Superior temporal gyrus (tissue), 1 donor: ENCODE data around the gene MRPL49.

Experiments used
- DNase-seq: peaks from one replicate; pipeline ENCODE4 v3.0.0-alpha.2; 2016; ENCODE audit errors: extremely low spot score

MRPL49 gene

GRCh38 chr11:65102142-65103095 lies 19.7 kb upstream of the MRPL49 start:
- DNase-seq = peak; percentile 88

- DNase-seq = no peak
Observed at GRCh38 chr11:65103476-65103875, 18.6 kb upstream of the MRPL49 start.

GRCh38 chr11:65104628-65105027 lies 17.5 kb upstream of the MRPL49 start:
- DNase-seq = peak; percentile 46

GRCh38 chr11:65107078-65107477 lies 15.0 kb upstream of the MRPL49 start:
- no peak for DNase-seq

- no peak for DNase-seq
Observed at GRCh38 chr11:65107751-65108468, 14.2 kb upstream of the MRPL49 start.

GRCh38 chr11:65108469-65109123 lies 13.5 kb upstream of the MRPL49 start:
- DNase-seq = no peak

- no peak for DNase-seq
Observed at GRCh38 chr11:65109231-65110198, 12.6 kb upstream of the MRPL49 start.

GRCh38 chr11:65110354-65110861 lies 11.7 kb upstream of the MRPL49 start:
- peak; percentile 94 for DNase-seq

- DNase-seq = no peak
Observed at GRCh38 chr11:65111159-65111743, 10.9 kb upstream of the MRPL49 start.

GRCh38 chr11:65111744-65112545 lies 10.2 kb upstream of the MRPL49 start, which contains the start of gene TM7SF2:
Gene TM7SF2 (plus strand): TSS chr11:65111872. CDS start chr11:65112016, 144 bp downstream.
- peak; percentile 98 for DNase-seq

- peak; percentile 50 for DNase-seq
Observed at GRCh38 chr11:65112546-65113360, 9.4 kb upstream of the MRPL49 start.

GRCh38 chr11:65113361-65113756 lies 8.8 kb upstream of the MRPL49 start:
- no peak for DNase-seq

GRCh38 chr11:65113839-65114238 lies 8.3 kb upstream of the MRPL49 start:
- no peak for DNase-seq

GRCh38 chr11:65114538-65115171 lies 7.5 kb upstream of the MRPL49 start:
- DNase-seq = no peak

GRCh38 chr11:65115361-65116082 lies 6.6 kb upstream of the MRPL49 start:
- DNase-seq = no peak

GRCh38 chr11:65116370-65117205 lies 5.5 kb upstream of the MRPL49 start:
- DNase-seq = no peak
